Measurements from ENCODE around the gene AGBL1.

DNA sequence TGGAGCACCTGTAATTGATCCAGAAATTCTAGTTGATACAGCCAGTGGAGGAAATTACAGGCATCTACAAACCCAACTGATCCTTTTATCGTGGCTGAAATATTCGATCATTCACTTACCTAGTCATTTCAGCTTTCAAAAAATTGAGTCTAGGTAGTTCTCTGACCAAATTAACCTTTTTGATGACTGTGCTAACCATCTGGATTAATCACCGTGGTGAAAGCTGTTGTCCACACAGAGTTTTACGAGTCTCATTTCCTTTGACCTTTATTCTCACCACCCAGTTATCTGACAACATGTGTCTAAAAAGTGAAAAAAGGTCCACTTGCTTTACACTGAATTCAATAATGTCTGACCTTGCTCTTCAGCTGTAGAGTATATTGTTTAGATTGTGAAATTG lies 354.3 kb downstream of the AGBL1 start:
- no peak for TF ChIP-seq EZH2phosphoT487 (IDR thresholded peaks at IDR 0.05; ENCODE audit: insufficient read depth, low read depth)
- TF ChIP-seq EZH2 (IDR thresholded peaks at IDR 0.05; ENCODE audit: insufficient read depth, poor library complexity, severe bottlenecking): no peak

Data from GM23248 (cell line).